ENCODE results near the gene IRF2. TPM values are rescaled to one million over a fixed set of nuclear protein-coding genes. Genes with fewer than 3 reads are reported as not detected.
A peak's percentile ranks its signal among the peaks of the same experiment; 100 is the strongest.

The IRF2 gene
- total RNA-seq, 2 experiments from 2014 or later = 11.4 to 14.9 TPM

DNA sequence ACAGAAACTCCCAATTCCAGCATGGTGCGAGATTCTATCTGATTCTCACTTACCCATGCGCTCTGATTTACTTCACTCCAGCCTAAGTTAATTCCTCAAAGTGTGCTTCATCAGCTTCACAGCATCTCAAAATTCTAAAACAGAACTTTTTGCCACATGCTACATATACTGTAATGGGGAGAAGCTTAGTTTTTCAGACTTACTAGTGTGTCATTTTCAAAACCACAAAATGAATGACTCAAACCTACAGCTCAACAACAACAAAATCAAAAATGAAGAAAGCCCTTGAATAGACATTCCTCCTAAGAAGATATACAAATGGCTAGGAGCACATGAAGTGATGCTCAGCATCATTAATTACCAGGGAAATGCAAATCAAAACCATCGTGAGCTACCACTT is 14.9 kb downstream of the IRF2 start:
- no peaks in the 10 kb centered on the region for H3K27me3 ChIP-seq (ENCODE audit: control insufficient read depth in 1 of 2, insufficient read depth in 2 of 2, low read length in 2 of 2)
- H3K9me3 ChIP-seq (ENCODE audit: control insufficient read depth in 1 of 2, insufficient read depth in 1 of 2, low read length in 2 of 2) = no peaks in the 10 kb centered on the region
- ATAC-seq (ENCODE audit: poor library complexity) (peak; percentile 71), DNase-seq (no peak)
- Mint-ChIP-seq H3K9me3 (no peaks in the 10 kb centered on the region), H3K27ac (peak overlapping the region; percentile 73), H3K4me3 (peak overlapping the region; percentile 31), H3K4me1 (ENCODE audit: low read depth) (peaks cover 92% of the 10 kb centered on the region), H3K27me3 (no peaks in the 10 kb centered on the region), H3K36me3 (ENCODE audit: low read depth) (peaks cover 29% of the 10 kb centered on the region)
- peaks cover 17% of the 10 kb centered on the region for H3K36me3 ChIP-seq (ENCODE audit: insufficient read depth, low read length)
- POLR2A ChIA-PET = interaction anchor here (1.3 kb wide), 2 partner anchors 15 to 78 kb away, joined by 5 to 10 read pairs; partner anchors contain the start of gene IRF2
- intact Hi-C loops (cut with DNase I, micrococcal nuclease) = loop anchor here in 1 of 2 experiments (2.0 kb wide), 1 partner anchor 19 kb away; no protein-coding TSS in a partner anchor
- H3K4me1 ChIP-seq (ENCODE audit: insufficient read depth, low read length) = peaks cover 48% of the 10 kb centered on the region
- peak overlapping the region in 1 of 2 donors; percentile 2 for H3K27ac ChIP-seq (ENCODE audit: low read depth in 1 of 2, low read length in 2 of 2)
- TF ChIP-seq, protein P1, sequence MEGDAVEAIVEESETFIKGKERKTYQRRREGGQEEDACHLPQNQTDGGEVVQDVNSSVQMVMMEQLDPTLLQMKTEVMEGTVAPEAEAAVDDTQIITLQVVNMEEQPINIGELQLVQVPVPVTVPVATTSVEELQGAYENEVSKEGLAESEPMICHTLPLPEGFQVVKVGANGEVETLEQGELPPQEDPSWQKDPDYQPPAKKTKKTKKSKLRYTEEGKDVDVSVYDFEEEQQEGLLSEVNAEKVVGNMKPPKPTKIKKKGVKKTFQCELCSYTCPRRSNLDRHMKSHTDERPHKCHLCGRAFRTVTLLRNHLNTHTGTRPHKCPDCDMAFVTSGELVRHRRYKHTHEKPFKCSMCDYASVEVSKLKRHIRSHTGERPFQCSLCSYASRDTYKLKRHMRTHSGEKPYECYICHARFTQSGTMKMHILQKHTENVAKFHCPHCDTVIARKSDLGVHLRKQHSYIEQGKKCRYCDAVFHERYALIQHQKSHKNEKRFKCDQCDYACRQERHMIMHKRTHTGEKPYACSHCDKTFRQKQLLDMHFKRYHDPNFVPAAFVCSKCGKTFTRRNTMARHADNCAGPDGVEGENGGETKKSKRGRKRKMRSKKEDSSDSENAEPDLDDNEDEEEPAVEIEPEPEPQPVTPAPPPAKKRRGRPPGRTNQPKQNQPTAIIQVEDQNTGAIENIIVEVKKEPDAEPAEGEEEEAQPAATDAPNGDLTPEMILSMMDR (IDR thresholded peaks at IDR 0.05) = no peak
- CTCF ChIA-PET = no interaction called here
- H3K4me3 ChIP-seq (ENCODE audit: low read length) = no peak overlapping the region

GRCh38 chr4:184457535-184458249 is 16.7 kb downstream of the IRF2 start:
- H3K27me3 ChIP-seq (ENCODE audit: control insufficient read depth in 1 of 2, insufficient read depth in 2 of 2, low read length in 2 of 2) = no peaks in the 10 kb centered on the region
- Mint-ChIP-seq H3K27ac (peak overlapping the region; percentile 73), H3K27me3 (no peaks in the 10 kb centered on the region), H3K9me3 (no peaks in the 10 kb centered on the region), H3K4me1 (ENCODE audit: low read depth) (peaks cover 93% of the 10 kb centered on the region), H3K4me3 (no peak overlapping the region), H3K36me3 (ENCODE audit: low read depth) (peaks cover 24% of the 10 kb centered on the region)
- peaks cover 61% of the 10 kb centered on the region for H3K4me1 ChIP-seq (ENCODE audit: insufficient read depth, low read length)
- no peak overlapping the region for H3K27ac ChIP-seq (ENCODE audit: low read depth in 1 of 2, low read length in 2 of 2)
- ChIA-PET CTCF (no interaction called here), POLR2A (interaction anchor here (1.2 kb wide), 1 partner anchor 17 kb away, joined by 4 read pairs; the partner anchor contains the start of gene IRF2)
- H3K4me3 ChIP-seq (ENCODE audit: low read length) = no peak overlapping the region
- H3K9me3 ChIP-seq (ENCODE audit: control insufficient read depth in 1 of 2, insufficient read depth in 1 of 2, low read length in 2 of 2) = no peaks in the 10 kb centered on the region
- intact Hi-C loops (cut with DNase I, micrococcal nuclease) = loop anchor here in 1 of 2 experiments (2.0 kb wide), 1 partner anchor 17 kb away; no protein-coding TSS in a partner anchor
- TF ChIP-seq, protein P1 (IDR thresholded peaks at IDR 0.05) = no peak
- ATAC-seq (ENCODE audit: poor library complexity) = no peak
- DNase-seq = no peak
- H3K36me3 ChIP-seq (ENCODE audit: insufficient read depth, low read length) = peaks cover 12% of the 10 kb centered on the region

GRCh38 chr4:184456337-184456736 is 18.0 kb downstream of the IRF2 start:
- H3K27me3 Mint-ChIP-seq = no peaks in the 10 kb centered on the region
- H3K4me1 Mint-ChIP-seq (ENCODE audit: low read depth) = peaks cover 87% of the 10 kb centered on the region
- Histone ChIP-seq H3K4me3 (ENCODE audit: low read length) (no peak overlapping the region), H3K36me3 (ENCODE audit: insufficient read depth, low read length) (peaks cover 18% of the 10 kb centered on the region), H3K27ac (ENCODE audit: low read depth in 1 of 2, low read length in 2 of 2) (no peak overlapping the region), H3K4me1 (ENCODE audit: insufficient read depth, low read length) (peaks cover 62% of the 10 kb centered on the region), H3K27me3 (ENCODE audit: control insufficient read depth in 1 of 2, insufficient read depth in 2 of 2, low read length in 2 of 2) (no peaks in the 10 kb centered on the region), H3K9me3 (ENCODE audit: control insufficient read depth in 1 of 2, insufficient read depth in 1 of 2, low read length in 2 of 2) (no peaks in the 10 kb centered on the region)
- peaks cover 30% of the 10 kb centered on the region for H3K36me3 Mint-ChIP-seq (ENCODE audit: low read depth)
- ChIA-PET POLR2A (interaction anchor here (1.3 kb wide), 1 partner anchor 18 kb away, joined by 4 read pairs; no protein-coding TSS in a partner anchor), CTCF (no interaction called here)
- peak overlapping the region; percentile 86 for H3K27ac Mint-ChIP-seq
- DNase-seq (no peak), ATAC-seq (ENCODE audit: poor library complexity) (no peak)
- intact Hi-C loops (cut with DNase I, micrococcal nuclease) = no loop called here
- TF ChIP-seq, protein P1 (IDR thresholded peaks at IDR 0.05) = no peak
- no peaks in the 10 kb centered on the region for H3K9me3 Mint-ChIP-seq
- H3K4me3 Mint-ChIP-seq = no peak overlapping the region
